ENCODE data around the gene VPS9D1.
"Not testable (repeated sequence)": the region's sequence is repeated elsewhere in the genome, so short reads cannot be mapped to it uniquely, and the experiment has no call there.

VPS9D1 gene

DNA sequence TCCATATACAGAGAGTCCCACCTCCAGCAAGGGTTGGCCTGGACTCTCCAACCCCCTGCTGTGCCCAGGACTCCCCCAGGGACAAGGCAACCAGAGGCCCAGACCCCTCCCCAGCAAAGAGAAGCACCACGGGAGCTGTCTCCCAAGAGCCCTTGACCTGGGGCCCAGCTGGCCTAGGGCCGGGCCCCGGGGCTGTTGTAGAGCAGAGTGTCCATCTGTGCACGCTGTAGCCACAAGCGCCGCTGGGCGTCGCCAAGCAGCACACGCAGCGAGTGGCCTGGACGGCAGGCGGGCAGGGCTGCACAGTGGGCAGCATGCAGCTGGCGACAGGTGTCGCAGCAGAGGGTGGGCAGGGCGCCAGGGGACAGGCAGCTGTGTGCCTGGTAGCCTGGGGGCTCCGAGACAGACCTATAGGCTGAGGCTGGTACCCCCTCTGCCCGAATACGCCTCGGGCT, 23.5 kb downstream of the VPS9D1 start:
- ChIA-PET POLR2A (interaction anchor here (1.0 to 2.0 kb wide), 3 partner anchors 9 to 11 kb away, joined by 3 to 7 read pairs (median 3); partner anchors contain the start of gene CDK10), CTCF (interaction anchor here (1.6 kb wide), 1 partner anchor 10 kb away, joined by 5 read pairs; the partner anchor contains the start of gene CDK10)
- TF ChIP-seq, protein P1, sequence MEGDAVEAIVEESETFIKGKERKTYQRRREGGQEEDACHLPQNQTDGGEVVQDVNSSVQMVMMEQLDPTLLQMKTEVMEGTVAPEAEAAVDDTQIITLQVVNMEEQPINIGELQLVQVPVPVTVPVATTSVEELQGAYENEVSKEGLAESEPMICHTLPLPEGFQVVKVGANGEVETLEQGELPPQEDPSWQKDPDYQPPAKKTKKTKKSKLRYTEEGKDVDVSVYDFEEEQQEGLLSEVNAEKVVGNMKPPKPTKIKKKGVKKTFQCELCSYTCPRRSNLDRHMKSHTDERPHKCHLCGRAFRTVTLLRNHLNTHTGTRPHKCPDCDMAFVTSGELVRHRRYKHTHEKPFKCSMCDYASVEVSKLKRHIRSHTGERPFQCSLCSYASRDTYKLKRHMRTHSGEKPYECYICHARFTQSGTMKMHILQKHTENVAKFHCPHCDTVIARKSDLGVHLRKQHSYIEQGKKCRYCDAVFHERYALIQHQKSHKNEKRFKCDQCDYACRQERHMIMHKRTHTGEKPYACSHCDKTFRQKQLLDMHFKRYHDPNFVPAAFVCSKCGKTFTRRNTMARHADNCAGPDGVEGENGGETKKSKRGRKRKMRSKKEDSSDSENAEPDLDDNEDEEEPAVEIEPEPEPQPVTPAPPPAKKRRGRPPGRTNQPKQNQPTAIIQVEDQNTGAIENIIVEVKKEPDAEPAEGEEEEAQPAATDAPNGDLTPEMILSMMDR (IDR thresholded peaks at IDR 0.05; ENCODE audit: insufficient read depth, low read length, missing control alignments) = no peak
- no peak overlapping the region for H3K4me3 ChIP-seq (ENCODE audit: low read depth, low read length)
- DNase-seq (ENCODE audit: low read depth, low spot score) = no peak

DNA sequence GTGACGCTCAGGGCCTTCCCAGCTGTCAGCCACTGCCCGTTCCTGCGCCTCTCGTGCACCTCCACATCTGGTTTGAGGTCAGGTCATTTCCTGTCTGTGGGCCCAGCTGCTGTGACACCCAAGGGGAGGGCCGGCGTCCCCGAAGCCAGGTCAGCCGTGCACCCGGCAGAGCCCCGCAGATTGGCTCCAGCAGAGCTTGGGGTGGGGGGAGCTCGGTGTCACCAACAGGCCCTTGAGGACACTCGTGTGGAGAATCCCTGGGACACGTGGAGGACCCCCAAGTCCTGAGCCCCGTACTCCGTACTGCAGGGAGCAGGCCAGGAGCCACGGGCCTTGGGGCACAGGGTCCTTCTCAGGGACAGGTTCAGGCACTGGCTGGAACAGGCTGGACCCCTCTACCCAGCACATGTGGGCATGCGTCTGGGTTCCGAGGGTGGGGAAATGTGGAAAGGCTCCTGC, 24.0 kb downstream of the VPS9D1 start:
- TF ChIP-seq, protein P1 (IDR thresholded peaks at IDR 0.05; ENCODE audit: insufficient read depth, low read length, missing control alignments) = no peak
- CTCF ChIA-PET = interaction anchor here (2.5 kb wide), 1 partner anchor 9 kb away, joined by 14 read pairs; no protein-coding TSS in a partner anchor
- H3K4me3 ChIP-seq (ENCODE audit: low read depth, low read length) = no peak overlapping the region
- no peak for DNase-seq (ENCODE audit: low read depth, low spot score)
- POLR2A ChIA-PET = interaction anchor here (1.0 to 1.5 kb wide), 3 partner anchors 9 to 11 kb away, joined by 3 to 6 read pairs (median 3); partner anchors contain the start of gene CDK10

DNA sequence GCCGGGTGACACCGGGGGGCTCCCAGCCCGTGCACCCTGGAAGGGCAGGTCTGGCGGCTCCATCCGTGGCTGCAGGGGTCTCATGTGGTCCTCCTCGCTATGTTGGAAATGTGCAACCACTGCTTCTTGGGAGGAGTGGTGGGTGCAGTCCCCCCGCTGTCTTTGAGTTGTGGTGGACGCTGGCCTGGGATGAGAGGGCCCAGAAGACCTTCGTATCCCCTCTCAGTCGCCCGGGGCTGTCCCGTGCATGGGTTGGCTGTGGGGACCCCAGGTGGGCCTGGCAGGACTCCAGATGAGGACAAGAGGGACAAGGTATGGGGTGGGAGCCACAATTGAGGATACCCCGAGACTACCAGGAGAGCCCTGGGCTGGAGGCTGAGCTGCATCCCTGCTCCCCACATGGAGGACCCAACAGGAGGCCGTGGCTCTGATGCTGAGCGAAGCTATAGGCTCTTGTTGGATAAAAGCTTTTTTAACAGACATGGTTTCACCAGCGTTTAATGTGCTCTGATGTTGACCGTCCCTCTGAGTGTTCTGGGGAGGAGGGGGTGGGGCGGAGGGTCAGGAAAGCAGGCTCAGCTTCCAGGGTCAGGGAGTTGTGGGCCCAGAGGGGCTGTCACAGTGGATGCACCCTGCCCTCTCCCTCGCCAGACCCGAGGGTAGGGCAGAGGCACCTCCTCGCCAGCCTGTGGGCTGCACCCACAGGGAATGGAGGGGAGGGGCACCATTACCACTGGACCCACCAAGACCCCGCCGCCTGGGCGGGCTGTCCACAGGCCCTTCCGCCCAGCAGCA, 24.6 kb downstream of the VPS9D1 start:
- TF ChIP-seq, protein P1 (IDR thresholded peaks at IDR 0.05; ENCODE audit: insufficient read depth, low read length, missing control alignments) = no peak
- ChIA-PET CTCF (interaction anchor here (1.2 to 2.5 kb wide), 2 partner anchors 10 kb away, joined by 3 to 14 read pairs; partner anchors contain the start of gene CDK10), POLR2A (interaction anchor here (1.5 kb wide), 1 partner anchor 10 kb away, joined by 6 read pairs; the partner anchor contains the start of gene CDK10)
- no peak overlapping the region for H3K4me3 ChIP-seq (ENCODE audit: low read depth, low read length)
- no peak for DNase-seq (ENCODE audit: low read depth, low spot score)

DNA sequence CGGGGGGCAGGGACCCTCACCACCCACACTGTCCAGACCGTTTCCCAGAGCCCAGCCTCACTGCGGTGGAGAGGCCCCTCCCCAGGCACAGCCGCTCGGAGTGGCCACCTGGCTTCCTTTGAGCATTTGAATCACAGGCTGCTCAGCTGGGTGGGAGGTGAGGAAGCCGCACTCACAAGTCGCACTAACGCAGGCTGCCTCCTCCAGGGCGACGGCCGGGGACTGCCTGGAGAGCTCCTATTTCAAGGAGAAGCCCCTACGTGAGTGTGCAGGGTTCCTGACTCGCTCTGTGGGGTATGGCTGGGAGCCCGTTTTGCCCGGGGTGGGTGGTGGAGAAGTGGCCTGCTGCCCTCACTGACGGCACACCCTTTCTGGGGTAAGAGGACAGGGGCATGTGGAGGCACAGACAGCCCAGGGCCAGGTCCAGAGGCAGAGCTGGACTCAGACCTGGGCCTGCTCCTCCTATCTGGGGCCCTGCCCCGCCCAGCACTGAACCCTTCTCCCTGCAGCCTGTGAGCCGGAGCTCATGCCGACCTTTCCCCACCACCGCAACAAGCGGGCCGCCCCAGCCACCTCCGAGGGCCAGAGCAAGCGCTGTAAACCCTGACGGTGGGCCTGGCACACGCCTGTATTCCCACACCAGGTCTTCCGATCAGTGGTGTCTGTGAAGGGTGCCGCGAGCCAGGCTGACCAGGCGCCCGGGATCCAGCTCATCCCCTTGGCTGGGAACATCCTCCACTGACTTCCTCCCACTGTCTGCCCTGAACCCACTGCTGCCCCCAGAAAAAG, 25.4 kb downstream of the VPS9D1 start:
- TF ChIP-seq, protein P1 (IDR thresholded peaks at IDR 0.05; ENCODE audit: insufficient read depth, low read length, missing control alignments) = no peak
- POLR2A ChIA-PET = interaction anchor here (1.5 kb wide), 1 partner anchor 9 kb away, joined by 6 read pairs; the partner anchor contains the start of gene CDK10
- DNase-seq (ENCODE audit: low read depth, low spot score) = no peak
- no peak overlapping the region for H3K4me3 ChIP-seq (ENCODE audit: low read depth, low read length)
- CTCF ChIA-PET = interaction anchor here (1.2 to 2.5 kb wide), 3 partner anchors 9 to 166 kb away, joined by 3 to 14 read pairs (median 4); partner anchors contain the start of gene CDK10

DNA sequence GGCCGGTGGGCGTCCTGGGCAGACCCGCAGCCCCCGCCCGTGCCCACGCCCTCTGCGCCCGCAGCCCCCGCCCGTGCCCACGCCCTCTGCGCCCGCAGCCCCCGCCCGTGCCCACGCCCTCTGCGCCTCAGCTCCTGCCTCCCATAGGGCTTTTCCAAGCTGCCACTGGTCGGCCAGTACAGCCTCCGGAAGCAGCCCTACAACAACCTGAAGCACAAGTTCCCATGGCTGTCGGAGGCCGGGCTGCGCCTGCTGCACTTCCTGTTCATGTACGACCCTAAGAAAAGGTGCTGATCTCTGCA, 26.0 kb downstream of the VPS9D1 start:
- DNase-seq (ENCODE audit: low read depth, low spot score); POLR2A ChIA-PET; H3K4me3 ChIP-seq (ENCODE audit: low read depth, low read length): not testable (repeated sequence)
- CTCF ChIA-PET = interaction anchor here (1.2 to 2.5 kb wide), 3 partner anchors 8 to 167 kb away, joined by 3 to 14 read pairs (median 4); partner anchors contain the start of gene CDK10

DNA sequence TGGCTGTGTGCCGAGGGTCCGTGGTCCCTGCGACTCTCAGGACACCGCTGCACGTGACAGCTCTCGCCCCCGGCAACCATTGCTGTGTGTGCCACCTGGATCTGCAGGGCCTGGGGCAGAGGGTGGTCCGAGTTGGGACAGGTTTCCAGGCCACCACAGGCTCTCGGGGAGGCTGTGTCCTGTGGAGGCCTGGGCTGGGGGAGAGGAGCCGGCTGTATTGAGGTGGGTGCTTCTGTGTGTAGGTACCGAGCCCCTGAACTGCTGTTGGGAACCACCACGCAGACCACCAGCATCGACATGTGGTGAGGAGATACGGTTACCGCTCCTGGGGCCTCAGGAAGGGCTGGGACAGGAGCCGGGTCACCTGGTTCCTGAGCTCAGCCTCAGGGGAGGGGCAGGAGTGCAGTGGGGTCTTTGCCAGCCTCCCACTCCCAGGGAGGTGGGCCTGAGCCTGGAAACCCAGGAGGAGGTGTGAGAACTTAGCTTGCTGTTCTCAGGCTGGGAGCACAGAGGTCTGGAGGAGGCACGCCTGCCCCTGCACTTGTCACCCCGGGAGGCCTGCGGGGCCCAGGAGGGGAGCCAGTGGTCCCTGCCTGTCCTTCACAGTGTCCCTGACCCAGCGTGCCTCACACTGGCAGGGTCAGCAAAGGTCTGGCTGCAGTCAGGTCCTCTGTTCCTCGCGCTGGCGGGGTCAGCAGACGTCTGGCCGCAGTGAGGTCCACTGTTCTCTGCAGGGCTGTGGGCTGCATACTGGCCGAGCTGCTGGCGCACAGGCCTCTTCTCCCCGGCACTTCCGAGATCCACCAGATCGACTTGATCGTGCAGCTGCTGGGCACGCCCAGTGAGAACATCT, 26.5 kb downstream of the VPS9D1 start:
- TF ChIP-seq, protein P1 (IDR thresholded peaks at IDR 0.05; ENCODE audit: insufficient read depth, low read length, missing control alignments) = no peak
- DNase-seq (ENCODE audit: low read depth, low spot score) = no peak
- ChIA-PET CTCF (interaction anchor here (1.2 to 2.5 kb wide), 2 partner anchors 12 to 167 kb away, joined by 4 to 14 read pairs; no protein-coding TSS in a partner anchor), POLR2A (no interaction called here)
- H3K4me3 ChIP-seq (ENCODE audit: low read depth, low read length) = no peak overlapping the region
